Stomach (tissue), 9 donors: ENCODE results near the gene LPIN3. TPM values are rescaled to one million over a fixed set of nuclear protein-coding genes. Genes with fewer than 3 reads are reported as not detected.
A peak's percentile ranks its signal among the peaks of the same experiment; 100 is the strongest.

Experiments used
- DNase-seq, 2 donors: peaks; one replicate each; pipeline versions ENCODE4 v3.0.0 to v3.0.0-alpha.2; 2013 to 2019
- H3K27ac ChIP-seq, 5 donors: fragments of 200-600 bp in 4 of 5; sonication (generic) in 4 of 5; one replicate each; pipeline ENCODE4 v1.5.1; 2013 to 2019; ENCODE audit warnings: mild to moderate bottlenecking in 1 of 5, moderate library complexity in 1 of 5
- H3K27me3 ChIP-seq, 3 donors: fragments of 200-600 bp; sonication (generic); one replicate each; pipeline ENCODE4 v1.5.1; 2017 to 2019; ENCODE audit warnings: mixed run types in 1 of 3
- H3K36me3 ChIP-seq, 4 donors: fragments of 200-600 bp; sonication (generic); 1 replicate in 3 of 4; 2 replicates in 1 of 4; pipeline ENCODE4 v1.5.1; 2016 to 2019
- H3K4me1 ChIP-seq, 4 donors: fragments of 200-600 bp; sonication (generic); one replicate each; pipeline ENCODE4 v1.5.1; 2016 to 2019
- H3K4me3 ChIP-seq, 4 donors: fragments of 200-600 bp; sonication (generic) in 3 of 4; one replicate each; pipeline ENCODE4 v1.5.1; 2016 to 2019; ENCODE audit warnings: mild to moderate bottlenecking in 1 of 4
- H3K9me3 ChIP-seq, 4 donors: fragments of 200-600 bp; sonication (generic); one replicate each; pipeline ENCODE4 v1.5.1; 2016 to 2019
- CTCF ChIP-seq, 7 experiments: fragments of 450-650 bp in 4 of 7; fragments of 200-600 bp in 3 of 7; sonication (generic) in 3 of 7; IDR thresholded peaks; one replicate each; pipeline ENCODE4 v1.5.1; 2016 to 2019; ENCODE audit warnings: antibody characterized with exemption in 7 of 7, control low read depth in 2 of 7, mild to moderate bottlenecking in 1 of 7
- EP300 ChIP-seq: sonication (generic); formaldehyde crosslinking; IDR thresholded peaks from one replicate; pipeline ENCODE4 v1.6.1; 2017; ENCODE audit warnings: antibody characterized with exemption
- POLR2A ChIP-seq, 4 donors: fragments of 450-650 bp; IDR thresholded peaks; one replicate each; pipeline ENCODE4 v1.6.1; 2016; ENCODE audit warnings: antibody characterized with exemption in 4 of 4, control low read depth in 2 of 4, mild to moderate bottlenecking in 1 of 4, moderate library complexity in 1 of 4
- POLR2AphosphoS5 ChIP-seq, 3 donors: sonication (generic); formaldehyde crosslinking; IDR thresholded peaks; one replicate each; pipeline ENCODE4 v1.6.1; 2016; ENCODE audit warnings: antibody characterized with exemption in 3 of 3
- WGBS, 5 donors: extraction: QIAGEN DNeasy Blood & Tissue Kit in 3 of 5; methylation state at CpG; one replicate each; pipeline versions ENCODE4 v1.1.5 to v1.1.7; 2013 to 2018; 5-methylcytosine and 5-hydroxymethylcytosine counted together
- intact Hi-C: fragments of 100-400 bp; cut with DNase I; formaldehyde crosslinking; loops from one replicate; pipeline ENCODE4 v1.15.1; 2023; ENCODE audit warnings: low total_unique reads
- polyA plus RNA-seq, 3 donors: library from polyadenylated mRNA; stranded (reverse); fragments of 200-250 nt; gene quantifications; one replicate each; pipeline ENCODE4 v1.2.3, GENCODE V29; 2013
- total RNA-seq, 5 donors: library from RNA; depleted of rRNA; stranded (reverse); fragments of >200 nt; gene quantifications; one replicate each; pipeline versions ENCODE4 v1.1.0 to v1.2.3, GENCODE V29; 2014 to 2016
- donor health status: healthy with polysubstance abuse.
- donor health status: Bipolar disorder and iron deficiency.
- donor health status: healthy.

LPIN3 gene
- total and polyA plus RNA-seq, 8 donors: 5.7 to 289 (median 21.5) TPM

DNA sequence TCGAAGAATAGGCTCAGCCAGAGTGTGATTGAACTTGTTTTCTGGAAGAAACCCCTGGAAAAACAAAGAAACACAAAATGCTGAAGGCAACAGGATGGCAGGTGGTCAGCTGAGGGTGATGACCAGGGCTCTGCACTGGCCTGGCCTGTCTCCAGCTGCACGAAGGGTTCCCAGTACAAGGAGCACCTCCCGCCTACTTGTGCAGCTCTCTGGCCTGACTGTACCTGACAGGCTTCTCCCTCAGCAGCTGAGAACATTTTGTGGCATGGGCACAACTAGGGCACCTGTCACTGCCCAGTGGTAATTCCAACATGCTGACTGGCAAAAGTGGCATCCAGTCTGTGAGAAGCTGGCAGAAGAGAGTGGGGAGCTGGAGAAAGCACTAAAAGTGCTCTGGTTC is 64.8 kb downstream of the LPIN3 start:
- no peak overlapping the region for H3K27ac ChIP-seq
- H3K4me1 ChIP-seq: peaks cover 5 to 26% (median 12%) of the 10 kb centered on the region in 4 donors
- H3K27me3 ChIP-seq: no peaks in the 10 kb centered on the region
- H3K36me3 ChIP-seq: peaks cover 42 to 78% (median 76%) of the 10 kb centered on the region in 4 donors
- no peaks in the 10 kb centered on the region for H3K9me3 ChIP-seq
- H3K4me3 ChIP-seq: no peak overlapping the region
- TF ChIP-seq POLR2AphosphoS5 (IDR thresholded peaks at IDR 0.05): no peak
- TF ChIP-seq EP300: no peak
- TF ChIP-seq CTCF (IDR thresholded peaks at IDR 0.05): no peak
- no peak for DNase-seq
- intact Hi-C loops: no loop called here
- WGBS, 5 donors: 82 to 93% (median 92%) methylated on average over 3 of the region's 3 CpGs

DNA sequence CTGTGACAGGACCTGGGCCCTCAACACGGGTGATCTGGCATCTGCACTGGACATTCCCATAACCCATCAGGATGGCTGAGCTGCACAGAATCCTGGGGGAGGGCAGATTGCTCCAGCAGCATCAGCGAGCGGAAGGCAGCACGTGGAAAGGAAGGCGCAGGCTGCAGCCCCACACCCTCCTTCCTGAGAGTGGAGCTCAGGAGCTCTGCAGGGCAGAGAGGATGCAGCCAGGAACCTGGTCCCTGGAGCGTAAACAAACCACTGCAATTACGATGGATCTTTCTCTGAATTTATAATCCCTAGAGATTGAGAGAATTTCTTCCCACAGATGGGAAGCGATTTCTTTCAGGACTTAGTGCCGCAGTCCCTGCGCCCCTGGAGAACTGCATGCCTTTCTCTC is 65.7 kb downstream of the LPIN3 start:
- intact Hi-C loops: no loop called here
- H3K4me3 ChIP-seq: no peak overlapping the region

GRCh38 chr20:41406896-41407444 is 66.3 kb downstream of the LPIN3 start:
- no peaks in the 10 kb centered on the region for H3K9me3 ChIP-seq
- H3K36me3 ChIP-seq: peaks cover 43 to 94% (median 91%) of the 10 kb centered on the region in 4 donors
- intact Hi-C loops: no loop called here
- no peaks in the 10 kb centered on the region for H3K27me3 ChIP-seq
- DNase-seq: no peak
- H3K4me3 ChIP-seq: no peak overlapping the region
- WGBS, 5 donors: 78 to 90% (median 88%) methylated on average over 3 to 7 of the region's 7 CpGs
- H3K4me1 ChIP-seq: peaks cover 6 to 40% (median 16%) of the 10 kb centered on the region in 4 donors
- H3K27ac ChIP-seq: peak overlapping the region in 1 of 5 donors; percentile 40
- no peak for TF ChIP-seq EP300
- no peak for TF ChIP-seq POLR2A (IDR thresholded peaks at IDR 0.05)
- no peak for TF ChIP-seq POLR2AphosphoS5 (IDR thresholded peaks at IDR 0.05)
- no peak for TF ChIP-seq CTCF (IDR thresholded peaks at IDR 0.05)

More for the DNA sequence above, 65.7 kb downstream of the LPIN3 start:
- Histone ChIP-seq H3K36me3 (peaks cover 43 to 87% (median 85%) of the 10 kb centered on the region in 4 donors), H3K4me1 (peaks cover 6 to 35% (median 13%) of the 10 kb centered on the region in 4 donors), H3K9me3 (no peaks in the 10 kb centered on the region), H3K27me3 (no peaks in the 10 kb centered on the region), H3K27ac (no peak overlapping the region)
- no peak for DNase-seq
- WGBS, 5 donors: 71 to 85% (median 83%) methylated on average over 10 of the region's 10 CpGs
- TF ChIP-seq EP300: no peak
- no peak for TF ChIP-seq CTCF (IDR thresholded peaks at IDR 0.05)
- TF ChIP-seq POLR2AphosphoS5 (IDR thresholded peaks at IDR 0.05): no peak
- no peak for TF ChIP-seq POLR2A (IDR thresholded peaks at IDR 0.05)

DNA sequence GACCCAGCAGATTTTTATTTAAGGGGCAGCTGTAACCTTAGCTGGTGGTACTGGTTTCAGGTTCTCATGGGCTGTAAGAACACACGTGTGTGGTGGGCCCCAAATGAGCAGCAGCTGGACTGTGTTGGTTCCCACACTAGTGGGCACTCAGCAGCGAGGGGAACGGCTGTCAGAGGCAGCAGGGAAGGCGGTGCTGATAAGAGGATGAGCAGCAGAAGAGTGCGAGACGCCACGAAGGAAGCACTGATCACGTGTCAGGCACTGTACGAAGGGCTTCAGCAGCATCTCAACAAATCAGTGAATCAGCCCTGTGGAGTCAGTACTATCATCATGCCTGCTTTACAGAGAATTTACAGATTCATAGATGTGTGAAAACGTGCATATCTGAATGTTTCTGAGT is 67.0 kb downstream of the LPIN3 start:
- H3K4me3 ChIP-seq: no peak overlapping the region
- no peak for TF ChIP-seq POLR2AphosphoS5 (IDR thresholded peaks at IDR 0.05)
- TF ChIP-seq POLR2A (IDR thresholded peaks at IDR 0.05): no peak
- TF ChIP-seq EP300: no peak
- TF ChIP-seq CTCF (IDR thresholded peaks at IDR 0.05): no peak
- H3K27ac ChIP-seq: peak overlapping the region in 1 of 5 donors; percentile 40
- 84 to 88% (median 87%) methylated on average over 10 of the region's 10 CpGs for WGBS, 5 donors
- H3K36me3 ChIP-seq: peaks cover 43 to 100% (median 97%) of the 10 kb centered on the region in 4 donors
- intact Hi-C loops: no loop called here
- no peaks in the 10 kb centered on the region for H3K9me3 ChIP-seq
- DNase-seq: no peak
- H3K4me1 ChIP-seq: peaks cover 6 to 40% (median 17%) of the 10 kb centered on the region in 4 donors
- H3K27me3 ChIP-seq: no peaks in the 10 kb centered on the region
